Heart left ventricle (tissue), 13 donors: Measurements from ENCODE around the gene AGK.

Experiments used
- CTCF ChIP-seq, 12 donors: fragments of 200-600 bp; sonication (generic) in 4 of 12; IDR thresholded peaks; one replicate each; pipeline versions ENCODE4 v1.5.0 to v1.8.0; 2018 to 2022; ENCODE audit warnings: antibody characterized with exemption in 12 of 12, mild to moderate bottlenecking in 5 of 12
- POLR2A ChIP-seq, 2 donors: fragments of 450-650 bp; IDR thresholded peaks; one replicate each; pipeline ENCODE4 v1.6.1; 2017; ENCODE audit warnings: antibody characterized with exemption in 2 of 2, mild to moderate bottlenecking in 2 of 2, moderate library complexity in 2 of 2
- donor health status: ischemic (EF 13 %, LVEDD 7.1; RV severe dilation, severe dysfunction).
- donor health status: DM: no; HTN: yes; CAD: no.
- donor health status: DM: no; HTN: no; CAD: no.
- donor health status: ischemic (EF 25% LVEDD 6.9; RV normal size, moderate dysfunction).
- donor health status: ischemic (EF 25% LVEDD 5.7; RV mildly dilated, moderate dysfunction).
- donor health status: ischemic (EF 35%, LVEDD 5.7; RV mildly dilated, moderate dysfunction).
- donor health status: nonischemic (EF 11% LVEDD 7.7; RV severe dilation, severe dysfunction).
- donor health status: DM: yes; HTN: yes; CAD: no.
- donor health status: PGD.
- donor health status: ischemic (EF 29% LVEDD 5.4; RV normal size, mild dysfunction).
- donor health status: nonischemic (EF 23%, LVEDD 6.1; RV moderate dilation, normal function).

GRCh38 chr7:141528399-141528798, 22.8 kb upstream of the AGK start:
- TF ChIP-seq CTCF (IDR thresholded peaks at IDR 0.05) (no peak), POLR2A (IDR thresholded peaks at IDR 0.05) (no peak)
